ENCODE data around the gene DYSF.

GRCh38 chr2:71705171-71705960, 252.0 kb downstream of the DYSF start:
- TF ChIP-seq, protein P1, sequence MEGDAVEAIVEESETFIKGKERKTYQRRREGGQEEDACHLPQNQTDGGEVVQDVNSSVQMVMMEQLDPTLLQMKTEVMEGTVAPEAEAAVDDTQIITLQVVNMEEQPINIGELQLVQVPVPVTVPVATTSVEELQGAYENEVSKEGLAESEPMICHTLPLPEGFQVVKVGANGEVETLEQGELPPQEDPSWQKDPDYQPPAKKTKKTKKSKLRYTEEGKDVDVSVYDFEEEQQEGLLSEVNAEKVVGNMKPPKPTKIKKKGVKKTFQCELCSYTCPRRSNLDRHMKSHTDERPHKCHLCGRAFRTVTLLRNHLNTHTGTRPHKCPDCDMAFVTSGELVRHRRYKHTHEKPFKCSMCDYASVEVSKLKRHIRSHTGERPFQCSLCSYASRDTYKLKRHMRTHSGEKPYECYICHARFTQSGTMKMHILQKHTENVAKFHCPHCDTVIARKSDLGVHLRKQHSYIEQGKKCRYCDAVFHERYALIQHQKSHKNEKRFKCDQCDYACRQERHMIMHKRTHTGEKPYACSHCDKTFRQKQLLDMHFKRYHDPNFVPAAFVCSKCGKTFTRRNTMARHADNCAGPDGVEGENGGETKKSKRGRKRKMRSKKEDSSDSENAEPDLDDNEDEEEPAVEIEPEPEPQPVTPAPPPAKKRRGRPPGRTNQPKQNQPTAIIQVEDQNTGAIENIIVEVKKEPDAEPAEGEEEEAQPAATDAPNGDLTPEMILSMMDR (IDR thresholded peaks at IDR 0.05): no peak
- TF ChIP-seq POLR2A (IDR thresholded peaks at IDR 0.05): no peak
